Colonic mucosa (tissue), 4 donors: ENCODE data around the gene ATAD1. TPM values are rescaled to one million over a fixed set of nuclear protein-coding genes. Genes with fewer than 3 reads are reported as not detected.
"Not testable (repeated sequence)": the region's sequence is repeated elsewhere in the genome, so short reads cannot be mapped to it uniquely, and the experiment has no call there.

ENCODE experiments used
- DNase-seq: peaks from one replicate; pipeline ENCODE4 v3.0.0-alpha.2; 2020
- H3K27ac ChIP-seq: fragments of 200-600 bp; one replicate; pipeline ENCODE4 v1.8.0; 2021
- H3K27me3 ChIP-seq: fragments of 200-600 bp; one replicate; pipeline ENCODE4 v1.8.0; 2021
- H3K36me3 ChIP-seq: fragments of 200-600 bp; one replicate; pipeline ENCODE4 v1.8.0; 2021
- H3K4me1 ChIP-seq: fragments of 200-600 bp; one replicate; pipeline ENCODE4 v1.8.0; 2021; ENCODE audit warnings: mild to moderate bottlenecking
- H3K4me3 ChIP-seq: fragments of 200-600 bp; one replicate; pipeline ENCODE4 v1.8.0; 2021
- H3K9ac ChIP-seq, 2 donors: one replicate each; pipeline ENCODE4 v1.7.0; 2013; ENCODE audit warnings: control low read depth in 2 of 2, low read depth in 2 of 2, low read length in 2 of 2
- H3K9me3 ChIP-seq: fragments of 200-600 bp; one replicate; pipeline ENCODE4 v1.8.0; 2021
- intact Hi-C: fragments of 100-400 bp; cut with DNase I; formaldehyde crosslinking; loops from one replicate; pipeline ENCODE4 v1.14.1; 2022
- total RNA-seq, 2 donors: library from RNA; stranded (reverse); fragmentation: NEBNext Ultra II Directional in 1 of 2; extraction: Animal tissue kit (Norgen Biotek cat#: 25700) in 1 of 2; gene quantifications; one replicate each; pipeline ENCODE4 v1.2.1, GENCODE V29; 2021
- TF ChIP-seq, protein P1 (sequence below): fragments of 200-600 bp; IDR thresholded peaks from one replicate; pipeline ENCODE4 v1.8.0; 2022; ENCODE audit warnings: antibody characterized with exemption, mild to moderate bottlenecking
- donor health status: healthy.
- donor health status: DM: no; HTN: no; CAD: no.
- donor health status: DM: no; HTN: no; CAD: no.

ATAD1 gene
- total RNA-seq, 2 donors from 2014 or later = 38.1 to 59.9 TPM

DNA sequence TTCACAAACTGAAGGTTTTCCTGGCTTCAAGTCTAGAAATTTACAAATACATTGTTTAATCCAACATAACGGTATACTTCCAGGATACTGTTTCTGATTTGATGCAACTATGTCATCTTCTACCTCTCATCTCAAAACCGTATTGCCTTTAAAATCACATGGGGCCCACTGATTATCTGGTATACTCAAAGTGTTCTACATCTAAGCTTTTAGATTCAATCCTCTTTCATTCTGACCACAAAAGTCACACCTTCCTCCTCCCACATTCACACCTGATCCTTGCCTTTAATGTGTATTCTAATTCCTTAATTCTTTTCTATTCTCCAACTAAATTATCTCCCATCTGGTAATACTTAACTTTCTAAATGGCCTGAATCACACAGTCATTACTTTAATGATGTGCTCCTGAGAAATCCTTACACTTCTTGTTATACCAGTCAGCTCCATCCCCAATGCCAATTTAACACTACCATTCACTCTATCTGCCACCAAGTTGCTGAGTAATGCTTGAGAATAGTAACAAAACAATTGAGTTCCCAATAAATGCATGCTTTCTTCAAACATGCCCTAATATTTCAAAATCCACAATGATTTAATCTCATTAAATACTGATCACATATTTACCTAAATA, 13.0 kb downstream of the ATAD1 start:
- H3K4me1 ChIP-seq = no peaks in the 10 kb centered on the region
- no peaks in the 10 kb centered on the region for H3K27me3 ChIP-seq
- H3K36me3 ChIP-seq = no peaks in the 10 kb centered on the region
- intact Hi-C loops = no loop called here
- DNase-seq = no peak
- TF ChIP-seq, protein P1, sequence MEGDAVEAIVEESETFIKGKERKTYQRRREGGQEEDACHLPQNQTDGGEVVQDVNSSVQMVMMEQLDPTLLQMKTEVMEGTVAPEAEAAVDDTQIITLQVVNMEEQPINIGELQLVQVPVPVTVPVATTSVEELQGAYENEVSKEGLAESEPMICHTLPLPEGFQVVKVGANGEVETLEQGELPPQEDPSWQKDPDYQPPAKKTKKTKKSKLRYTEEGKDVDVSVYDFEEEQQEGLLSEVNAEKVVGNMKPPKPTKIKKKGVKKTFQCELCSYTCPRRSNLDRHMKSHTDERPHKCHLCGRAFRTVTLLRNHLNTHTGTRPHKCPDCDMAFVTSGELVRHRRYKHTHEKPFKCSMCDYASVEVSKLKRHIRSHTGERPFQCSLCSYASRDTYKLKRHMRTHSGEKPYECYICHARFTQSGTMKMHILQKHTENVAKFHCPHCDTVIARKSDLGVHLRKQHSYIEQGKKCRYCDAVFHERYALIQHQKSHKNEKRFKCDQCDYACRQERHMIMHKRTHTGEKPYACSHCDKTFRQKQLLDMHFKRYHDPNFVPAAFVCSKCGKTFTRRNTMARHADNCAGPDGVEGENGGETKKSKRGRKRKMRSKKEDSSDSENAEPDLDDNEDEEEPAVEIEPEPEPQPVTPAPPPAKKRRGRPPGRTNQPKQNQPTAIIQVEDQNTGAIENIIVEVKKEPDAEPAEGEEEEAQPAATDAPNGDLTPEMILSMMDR = no peak
- no peak overlapping the region for H3K4me3 ChIP-seq
- H3K9ac ChIP-seq = no peak overlapping the region
- H3K27ac ChIP-seq = no peak overlapping the region
- H3K9me3 ChIP-seq = no peaks in the 10 kb centered on the region

DNA sequence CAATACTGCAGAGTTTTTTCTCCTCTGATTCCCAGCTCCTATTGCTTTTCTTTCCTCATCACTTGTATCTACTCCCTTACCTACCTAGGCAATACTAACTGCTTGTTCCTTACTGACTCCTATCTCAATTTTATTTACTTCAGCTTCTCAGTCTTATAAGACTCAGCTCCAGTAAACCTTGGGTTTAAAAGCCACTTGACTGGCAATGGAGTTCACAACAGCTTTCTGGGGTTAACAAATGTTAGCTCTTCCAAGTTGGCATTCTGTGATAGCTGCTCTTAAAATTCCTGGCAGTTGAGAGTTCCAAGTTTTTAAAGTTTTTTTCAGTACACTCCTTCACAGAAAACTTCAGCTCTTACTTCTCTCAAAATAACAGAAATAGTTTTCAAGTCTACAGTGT, 14.2 kb downstream of the ATAD1 start:
- Histone ChIP-seq H3K4me3 (no peak overlapping the region), H3K36me3 (no peaks in the 10 kb centered on the region), H3K9me3 (no peaks in the 10 kb centered on the region), H3K27ac (no peak overlapping the region), H3K4me1 (no peaks in the 10 kb centered on the region), H3K27me3 (no peaks in the 10 kb centered on the region), H3K9ac (no peak overlapping the region)
- no peak for DNase-seq
- TF ChIP-seq, protein P1 = no peak
- intact Hi-C loops = no loop called here

DNA sequence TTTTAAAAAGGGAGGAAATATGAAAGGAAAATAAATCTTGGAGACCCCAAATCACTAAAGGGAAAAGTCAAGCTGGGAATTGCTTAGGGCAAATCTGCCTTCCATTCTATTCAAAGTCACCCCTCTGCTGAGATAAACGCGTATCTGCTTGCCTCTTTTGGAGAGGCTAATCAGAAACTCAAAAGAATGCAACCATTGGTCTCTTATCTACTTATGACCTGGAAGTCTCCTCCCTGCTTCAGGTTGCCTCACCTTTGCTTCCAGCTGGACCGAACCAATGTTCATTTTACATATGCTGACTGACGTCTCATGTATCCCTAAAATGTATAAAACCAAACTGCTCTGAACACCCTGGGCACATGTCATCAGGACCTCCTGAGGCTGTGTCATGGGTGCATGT, 14.7 kb downstream of the ATAD1 start:
- TF ChIP-seq, protein P1 = no peak
- Histone ChIP-seq H3K4me1 (no peaks in the 10 kb centered on the region), H3K27ac (no peak overlapping the region), H3K36me3 (no peaks in the 10 kb centered on the region), H3K4me3 (no peak overlapping the region), H3K27me3 (no peaks in the 10 kb centered on the region), H3K9me3 (no peaks in the 10 kb centered on the region), H3K9ac (no peak overlapping the region)
- DNase-seq = no peak
- intact Hi-C loops = no loop called here

DNA sequence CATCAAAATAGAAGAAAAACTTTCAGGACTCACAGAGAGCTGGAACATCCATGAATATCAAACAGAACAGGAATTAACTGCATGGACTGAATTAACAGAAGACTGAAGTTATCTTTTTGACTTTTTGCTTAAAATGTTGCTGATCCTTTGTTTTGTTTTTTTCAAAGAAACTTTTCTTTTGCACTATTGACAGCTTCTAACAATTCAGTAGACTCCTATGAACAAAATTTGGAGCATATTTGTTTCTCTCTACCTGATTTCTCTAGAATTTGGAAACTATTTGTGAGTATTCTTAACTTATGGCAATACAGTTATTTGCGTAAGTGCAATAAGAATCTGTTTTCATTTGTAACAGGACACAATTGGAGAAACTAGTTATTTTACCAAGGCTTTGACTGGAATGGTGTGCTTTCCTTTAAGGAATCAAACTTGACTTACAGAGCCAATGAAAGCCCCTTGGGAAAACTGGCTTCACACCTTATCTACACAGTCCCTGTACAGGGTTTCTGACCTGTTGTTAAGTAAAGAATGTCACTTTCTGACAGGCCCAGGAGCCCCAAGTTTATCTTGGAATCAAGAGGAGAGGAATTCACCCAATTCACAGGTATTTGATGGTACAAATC, 16.1 kb downstream of the ATAD1 start:
- not testable (repeated sequence) for H3K9ac ChIP-seq

DNA sequence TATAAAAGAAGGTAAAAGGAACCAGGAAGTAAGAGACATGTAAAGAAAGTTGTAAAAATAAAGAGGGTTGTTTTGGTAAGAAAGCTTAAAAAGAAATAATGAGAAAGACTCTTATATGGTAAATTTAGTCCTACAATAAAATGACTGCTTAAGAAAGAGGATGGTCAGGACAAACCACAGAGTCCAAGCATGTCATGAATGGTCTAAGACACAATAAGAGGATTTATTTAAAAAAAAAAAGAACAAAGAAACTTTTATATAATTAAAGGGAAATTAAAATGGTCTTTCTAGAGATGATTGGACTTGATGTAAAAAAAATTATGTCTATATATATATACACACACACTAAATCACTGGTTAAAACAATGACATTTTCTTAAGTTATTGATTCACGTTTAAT, 18.2 kb downstream of the ATAD1 start:
- Histone ChIP-seq H3K4me3 (no peak overlapping the region), H3K36me3 (no peaks in the 10 kb centered on the region), H3K9ac (no peak overlapping the region), H3K27ac (no peak overlapping the region), H3K9me3 (no peaks in the 10 kb centered on the region), H3K4me1 (no peaks in the 10 kb centered on the region), H3K27me3 (no peaks in the 10 kb centered on the region)
- DNase-seq = no peak
- intact Hi-C loops = no loop called here
- TF ChIP-seq, protein P1 = no peak

More for the DNA sequence above, 16.1 kb downstream of the ATAD1 start:
- intact Hi-C loops, H3K4me1 ChIP-seq, H3K27me3 ChIP-seq, H3K4me3 ChIP-seq, H3K9me3 ChIP-seq, DNase-seq, H3K36me3 ChIP-seq, H3K27ac ChIP-seq: not testable (repeated sequence)

DNA sequence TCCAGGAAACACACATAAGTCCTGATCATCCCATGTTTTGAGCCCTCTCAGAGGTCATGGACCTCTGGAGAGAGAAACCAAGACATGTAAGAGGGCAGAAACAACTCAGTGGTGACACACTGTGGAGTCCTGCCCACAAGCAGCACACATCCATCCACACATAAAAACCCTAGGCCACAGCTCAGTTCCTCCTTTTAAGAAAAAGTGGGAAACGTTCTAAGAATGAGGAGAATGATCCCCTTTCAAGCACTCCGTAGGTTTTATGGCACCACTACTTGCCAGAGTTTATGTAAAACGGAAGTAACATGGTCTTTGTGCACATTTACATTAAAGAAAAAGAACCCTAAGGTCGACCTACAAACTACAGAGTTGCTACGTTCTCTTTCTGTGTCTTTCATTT, 19.9 kb downstream of the ATAD1 start:
- no peak overlapping the region for H3K4me3 ChIP-seq
- H3K4me1 ChIP-seq = no peaks in the 10 kb centered on the region
- H3K27ac ChIP-seq = no peak overlapping the region
- TF ChIP-seq, protein P1 = no peak
- no peak overlapping the region for H3K9ac ChIP-seq
- H3K9me3 ChIP-seq = no peaks in the 10 kb centered on the region
- intact Hi-C loops = no loop called here
- no peaks in the 10 kb centered on the region for H3K27me3 ChIP-seq
- no peaks in the 10 kb centered on the region for H3K36me3 ChIP-seq
- no peak for DNase-seq
